ENCODE measurements around the gene ACAA1. TPM values are rescaled to one million over a fixed set of nuclear protein-coding genes. Genes with fewer than 3 reads are reported as not detected.

Gene ACAA1
- total RNA-seq, 1 experiment from 2014 or later: 44.3 TPM

DNA sequence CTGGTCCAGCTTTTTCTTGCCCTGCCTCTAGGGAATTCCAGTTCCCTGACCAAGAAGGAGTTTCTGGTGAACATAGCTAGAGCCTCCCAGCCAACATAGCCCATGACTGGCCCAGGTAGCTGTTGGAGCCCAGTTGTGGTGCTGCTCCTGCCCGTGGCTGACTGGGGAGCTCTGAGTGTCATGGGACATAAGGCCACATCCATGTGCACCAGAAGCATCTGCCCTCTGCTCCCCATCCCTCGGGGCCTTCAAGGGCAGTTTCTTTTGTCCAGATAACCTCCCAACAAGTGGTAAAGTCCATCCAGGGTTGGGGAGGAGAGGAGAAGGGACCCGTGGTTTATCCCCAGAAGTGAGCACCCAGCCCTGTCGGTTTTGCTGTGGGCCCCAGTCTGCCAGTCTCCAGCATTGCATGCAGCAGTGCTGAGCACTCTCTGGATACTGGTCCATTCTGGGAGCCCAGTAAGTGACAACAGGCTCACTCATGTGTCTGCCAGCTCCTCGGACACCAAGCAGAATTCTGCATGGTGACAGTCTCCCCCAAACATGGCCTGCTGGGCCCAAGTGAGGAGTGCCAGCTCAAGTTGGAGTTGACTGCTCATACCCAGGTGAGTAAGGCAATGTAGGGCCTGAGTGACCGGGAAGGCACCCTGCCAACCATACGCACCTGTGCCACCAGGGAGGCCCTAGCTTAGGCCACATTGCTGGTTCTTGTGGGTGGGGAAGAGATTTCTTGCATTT is 28.8 kb downstream of the ACAA1 start:
- H2BK120ac ChIP-seq (ENCODE audit: low read depth, low read length, poor library complexity, severe bottlenecking): no peak overlapping the region
- H3K4me2 ChIP-seq (ENCODE audit: insufficient read depth, insufficient read length, low read length): no peak overlapping the region
- H3K27ac ChIP-seq (ENCODE audit: insufficient read length, low read depth, low read length): no peak overlapping the region
- H3K4me1 ChIP-seq (ENCODE audit: insufficient read depth, low read length): no peaks in the 10 kb centered on the region
- no peak overlapping the region for H3K18ac ChIP-seq (ENCODE audit: insufficient read length, low read depth, low read length)
- Mint-ChIP-seq H3K4me1 (no peaks in the 10 kb centered on the region), H3K36me3 (ENCODE audit: insufficient read depth in 1 of 3, low read depth in 3 of 3) (peaks cover 0 to 2% (median 0%) of the 10 kb centered on the region in 3 experiments; a peak in 2 of 7 replicates), H3K27ac (peak overlapping the region in 1 of 3 experiments; percentile 30; a peak in 1 of 7 replicates), H3K9me3 (peaks cover 4 to 5% of the 10 kb centered on the region in 2 experiments; a peak in 4 of 5 replicates), H3K27me3 (ENCODE audit: low read depth) (peaks cover 2% of the 10 kb centered on the region; the same call in 1 of the 2 replicates), H3K4me3 (no peak overlapping the region)
- H3K23ac ChIP-seq (ENCODE audit: insufficient read length, low read depth, low read length): no peak overlapping the region
- no peak overlapping the region for H3K9ac ChIP-seq (ENCODE audit: extremely low read depth, insufficient read length, low read length)
- no peak overlapping the region for H2BK20ac ChIP-seq (ENCODE audit: low read depth, low read length, poor library complexity, severe bottlenecking)
- H2BK15ac ChIP-seq (ENCODE audit: low read depth, low read length): no peak overlapping the region
- TF ChIP-seq, protein P1, sequence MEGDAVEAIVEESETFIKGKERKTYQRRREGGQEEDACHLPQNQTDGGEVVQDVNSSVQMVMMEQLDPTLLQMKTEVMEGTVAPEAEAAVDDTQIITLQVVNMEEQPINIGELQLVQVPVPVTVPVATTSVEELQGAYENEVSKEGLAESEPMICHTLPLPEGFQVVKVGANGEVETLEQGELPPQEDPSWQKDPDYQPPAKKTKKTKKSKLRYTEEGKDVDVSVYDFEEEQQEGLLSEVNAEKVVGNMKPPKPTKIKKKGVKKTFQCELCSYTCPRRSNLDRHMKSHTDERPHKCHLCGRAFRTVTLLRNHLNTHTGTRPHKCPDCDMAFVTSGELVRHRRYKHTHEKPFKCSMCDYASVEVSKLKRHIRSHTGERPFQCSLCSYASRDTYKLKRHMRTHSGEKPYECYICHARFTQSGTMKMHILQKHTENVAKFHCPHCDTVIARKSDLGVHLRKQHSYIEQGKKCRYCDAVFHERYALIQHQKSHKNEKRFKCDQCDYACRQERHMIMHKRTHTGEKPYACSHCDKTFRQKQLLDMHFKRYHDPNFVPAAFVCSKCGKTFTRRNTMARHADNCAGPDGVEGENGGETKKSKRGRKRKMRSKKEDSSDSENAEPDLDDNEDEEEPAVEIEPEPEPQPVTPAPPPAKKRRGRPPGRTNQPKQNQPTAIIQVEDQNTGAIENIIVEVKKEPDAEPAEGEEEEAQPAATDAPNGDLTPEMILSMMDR (conservative IDR thresholded peaks at IDR 0.05): no peak
- H3T11ph ChIP-seq (ENCODE audit: low read length): no peak overlapping the region
- H3K4ac ChIP-seq (ENCODE audit: low read depth, low read length): no peak overlapping the region
- no peak overlapping the region for H2AFZ ChIP-seq (ENCODE audit: low read length)
- no CpG with 5 or more reads among the region's 7 CpGs for WGBS (ENCODE audit: extremely low coverage, insufficient read length, low lambda C conversion rate)
- no peak overlapping the region for H2AK5ac ChIP-seq (ENCODE audit: insufficient read length, low read length)
- no peaks in the 10 kb centered on the region for H3K9me3 ChIP-seq (ENCODE audit: control insufficient read depth, low read depth, low read length)
- no peaks in the 10 kb centered on the region for H3K79me2 ChIP-seq (ENCODE audit: insufficient read depth, low read length)
- peak; percentile 18 for DNase-seq
- H3K27me3 ChIP-seq (ENCODE audit: insufficient read depth, low read length): no peaks in the 10 kb centered on the region
- no peaks in the 10 kb centered on the region for H3K79me1 ChIP-seq (ENCODE audit: insufficient read depth, low read depth, low read length, poor library complexity, severe bottlenecking)
- H3K14ac ChIP-seq (ENCODE audit: insufficient read depth, low read length): no peak overlapping the region; the same call in 1 of the 2 replicates
- no peaks in the 10 kb centered on the region for H4K20me1 ChIP-seq (ENCODE audit: control insufficient read depth, insufficient read depth, insufficient read length)
- no peak overlapping the region for H2BK12ac ChIP-seq (ENCODE audit: insufficient read length, low read depth, low read length)
- H3K23me2 ChIP-seq (ENCODE audit: insufficient read length, low read depth, low read length, poor library complexity, severe bottlenecking): no peaks in the 10 kb centered on the region
- no peak overlapping the region for H4K91ac ChIP-seq (ENCODE audit: insufficient read length, low read depth, low read length)
- H3K56ac ChIP-seq (ENCODE audit: insufficient read length, low read depth, low read length): no peak overlapping the region
- H4K8ac ChIP-seq (replicated peaks; ENCODE audit: insufficient read length, low read depth, low read length): no peak overlapping the region
- no peak overlapping the region for H4K5ac ChIP-seq (ENCODE audit: insufficient read length, low read depth, low read length)
- H2BK5ac ChIP-seq (ENCODE audit: insufficient read length, low read length): no peak overlapping the region
